HEK293 (cell line): Measurements from ENCODE around the gene PCP2.

Source experiments
- CTCF ChIA-PET: fragments of 350-600 bp; formaldehyde crosslinking; extraction: SDS; loops from one replicate; lab custom pipeline; 2021; ENCODE audit warnings: antibody characterized with exemption; lab: Yijun Ruan, JAX
- POLR2A ChIA-PET: fragments of 300-600 bp; formaldehyde crosslinking; extraction: SDS; loops from one replicate; lab custom pipeline; 2020; ENCODE audit warnings: antibody characterized with exemption, inconsistent platforms; lab: Yijun Ruan, JAX
- H3K27ac ChIP-seq: fragments of 200-500 bp; sonication (Bioruptor generic); 2 replicates; pipeline ENCODE4 v1.5.1; 2014; ENCODE audit warnings: low read depth, low read length, control low read depth, inconsistent platforms; ENCODE audit errors: extremely low read depth
- H3K36me3 ChIP-seq, 2 experiments: fragments of 200-500 bp in 1 of 2; sonication (Bioruptor generic) in 1 of 2; 1 replicate in 1 of 2; 2 replicates in 1 of 2; pipeline ENCODE4 v1.5.1; 2014 to 2017; ENCODE audit warnings: inconsistent platforms in 2 of 2, low read length in 2 of 2; ENCODE audit not compliant: control insufficient read depth in 2 of 2, insufficient read depth in 1 of 2
- H3K4me1 ChIP-seq: fragments of 200-500 bp; sonication (Bioruptor generic); 2 replicates; pipeline ENCODE4 v1.5.1; 2014; ENCODE audit warnings: mild to moderate bottlenecking, low read length, inconsistent platforms; ENCODE audit not compliant: control insufficient read depth, insufficient read depth
- H3K4me3 ChIP-seq: 2 replicates; pipeline ENCODE4 v1.5.1; 2011; ENCODE audit warnings: low read depth, mild to moderate bottlenecking, control low read depth, low read length, moderate library complexity
- H3K9me3 ChIP-seq: fragments of 200-500 bp; sonication (Bioruptor generic); 2 replicates; pipeline ENCODE4 v1.5.1; 2014; ENCODE audit warnings: low read depth, low read length, inconsistent platforms; ENCODE audit not compliant: control insufficient read depth, insufficient read depth
- ZBTB44 ChIP-seq: fragments of 450-650 bp; IDR thresholded peaks from 2 replicates; pipeline ENCODE4 v1.5.1; 2018; ENCODE audit warnings: missing biosample characterization, mild to moderate bottlenecking, missing genetic modification characterization
- ZNF623 ChIP-seq: fragments of 450-650 bp; formaldehyde crosslinking; IDR thresholded peaks from 2 replicates; pipeline ENCODE4 v1.5.1; 2016; ENCODE audit warnings: missing biosample characterization, missing genetic modification characterization
- ZXDB ChIP-seq: fragments of 450-650 bp; formaldehyde crosslinking; IDR thresholded peaks from 2 replicates; pipeline ENCODE4 v1.5.1; 2016; ENCODE audit warnings: missing biosample characterization, missing genetic modification characterization
- TF ChIP-seq, protein P1 (sequence below): fragments of 450-650 bp; IDR thresholded peaks from 2 replicates; pipeline ENCODE4 v1.5.1; 2018; ENCODE audit warnings: missing biosample characterization, missing genetic modification characterization
- TF ChIP-seq, protein P2 (sequence below): IDR thresholded peaks from 2 replicates; pipeline ENCODE4 v1.6.1; 2011; ENCODE audit warnings: mild to moderate bottlenecking, low read depth, low read length, borderline replicate concordance
- TF ChIP-seq, protein P3 (sequence below): fragments of 450-650 bp; formaldehyde crosslinking; conservative IDR thresholded peaks from 2 replicates; pipeline ENCODE4 v1.5.1; 2016; ENCODE audit warnings: low read depth, missing biosample characterization, missing genetic modification characterization
- TF ChIP-seq, protein P4 (sequence below): fragments of 450-650 bp; formaldehyde crosslinking; IDR thresholded peaks from 2 replicates; pipeline ENCODE4 v1.5.1; 2017; ENCODE audit warnings: missing biosample characterization, mild to moderate bottlenecking, missing genetic modification characterization, moderate library complexity

PCP2 gene

DNA sequence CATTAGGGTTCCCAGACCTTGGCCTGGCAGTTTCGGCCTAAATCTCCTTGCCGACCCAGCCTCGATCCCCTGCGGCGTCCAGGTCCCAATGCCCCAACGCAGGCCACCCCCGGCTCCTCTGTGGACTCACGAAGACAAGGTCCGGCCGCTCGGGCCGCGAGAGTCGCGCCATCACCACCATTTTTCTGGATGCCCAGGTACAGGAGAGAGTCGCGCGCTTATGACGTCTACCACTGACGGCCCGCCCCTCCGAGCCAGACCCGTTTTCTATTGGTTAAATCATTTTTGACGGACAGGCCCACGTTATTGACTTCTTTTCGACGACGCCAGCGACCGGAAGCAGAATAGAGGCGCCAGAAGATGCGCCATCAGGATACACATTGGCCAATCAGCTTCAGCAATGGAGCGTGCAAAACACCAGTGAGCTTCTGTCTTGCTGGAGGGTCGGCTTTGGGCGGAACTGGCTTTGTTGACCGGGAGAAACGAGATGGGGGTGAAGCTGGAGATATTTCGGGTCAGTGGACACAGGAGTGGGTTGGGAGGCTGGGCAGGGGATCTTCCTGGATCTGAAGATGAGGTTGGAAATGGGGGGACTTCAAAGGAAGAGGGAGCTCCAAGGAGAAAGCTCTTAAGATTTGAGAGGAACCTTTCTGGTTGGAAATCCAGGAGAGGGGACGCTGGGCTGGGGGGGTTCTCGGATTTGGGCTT, 4.0 kb downstream of the PCP2 start, which contains the start of the genes PET100 and XAB2 (continued):
- TF ChIP-seq, protein P1, sequence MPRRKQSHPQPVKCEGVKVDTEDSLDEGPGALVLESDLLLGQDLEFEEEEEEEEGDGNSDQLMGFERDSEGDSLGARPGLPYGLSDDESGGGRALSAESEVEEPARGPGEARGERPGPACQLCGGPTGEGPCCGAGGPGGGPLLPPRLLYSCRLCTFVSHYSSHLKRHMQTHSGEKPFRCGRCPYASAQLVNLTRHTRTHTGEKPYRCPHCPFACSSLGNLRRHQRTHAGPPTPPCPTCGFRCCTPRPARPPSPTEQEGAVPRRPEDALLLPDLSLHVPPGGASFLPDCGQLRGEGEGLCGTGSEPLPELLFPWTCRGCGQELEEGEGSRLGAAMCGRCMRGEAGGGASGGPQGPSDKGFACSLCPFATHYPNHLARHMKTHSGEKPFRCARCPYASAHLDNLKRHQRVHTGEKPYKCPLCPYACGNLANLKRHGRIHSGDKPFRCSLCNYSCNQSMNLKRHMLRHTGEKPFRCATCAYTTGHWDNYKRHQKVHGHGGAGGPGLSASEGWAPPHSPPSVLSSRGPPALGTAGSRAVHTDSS (tag by site-specific recombination), result no peak
- TF ChIP-seq, protein P2, sequence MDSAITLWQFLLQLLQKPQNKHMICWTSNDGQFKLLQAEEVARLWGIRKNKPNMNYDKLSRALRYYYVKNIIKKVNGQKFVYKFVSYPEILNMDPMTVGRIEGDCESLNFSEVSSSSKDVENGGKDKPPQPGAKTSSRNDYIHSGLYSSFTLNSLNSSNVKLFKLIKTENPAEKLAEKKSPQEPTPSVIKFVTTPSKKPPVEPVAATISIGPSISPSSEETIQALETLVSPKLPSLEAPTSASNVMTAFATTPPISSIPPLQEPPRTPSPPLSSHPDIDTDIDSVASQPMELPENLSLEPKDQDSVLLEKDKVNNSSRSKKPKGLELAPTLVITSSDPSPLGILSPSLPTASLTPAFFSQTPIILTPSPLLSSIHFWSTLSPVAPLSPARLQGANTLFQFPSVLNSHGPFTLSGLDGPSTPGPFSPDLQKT, result peak; percentile 85
- TF ChIP-seq, protein P3, sequence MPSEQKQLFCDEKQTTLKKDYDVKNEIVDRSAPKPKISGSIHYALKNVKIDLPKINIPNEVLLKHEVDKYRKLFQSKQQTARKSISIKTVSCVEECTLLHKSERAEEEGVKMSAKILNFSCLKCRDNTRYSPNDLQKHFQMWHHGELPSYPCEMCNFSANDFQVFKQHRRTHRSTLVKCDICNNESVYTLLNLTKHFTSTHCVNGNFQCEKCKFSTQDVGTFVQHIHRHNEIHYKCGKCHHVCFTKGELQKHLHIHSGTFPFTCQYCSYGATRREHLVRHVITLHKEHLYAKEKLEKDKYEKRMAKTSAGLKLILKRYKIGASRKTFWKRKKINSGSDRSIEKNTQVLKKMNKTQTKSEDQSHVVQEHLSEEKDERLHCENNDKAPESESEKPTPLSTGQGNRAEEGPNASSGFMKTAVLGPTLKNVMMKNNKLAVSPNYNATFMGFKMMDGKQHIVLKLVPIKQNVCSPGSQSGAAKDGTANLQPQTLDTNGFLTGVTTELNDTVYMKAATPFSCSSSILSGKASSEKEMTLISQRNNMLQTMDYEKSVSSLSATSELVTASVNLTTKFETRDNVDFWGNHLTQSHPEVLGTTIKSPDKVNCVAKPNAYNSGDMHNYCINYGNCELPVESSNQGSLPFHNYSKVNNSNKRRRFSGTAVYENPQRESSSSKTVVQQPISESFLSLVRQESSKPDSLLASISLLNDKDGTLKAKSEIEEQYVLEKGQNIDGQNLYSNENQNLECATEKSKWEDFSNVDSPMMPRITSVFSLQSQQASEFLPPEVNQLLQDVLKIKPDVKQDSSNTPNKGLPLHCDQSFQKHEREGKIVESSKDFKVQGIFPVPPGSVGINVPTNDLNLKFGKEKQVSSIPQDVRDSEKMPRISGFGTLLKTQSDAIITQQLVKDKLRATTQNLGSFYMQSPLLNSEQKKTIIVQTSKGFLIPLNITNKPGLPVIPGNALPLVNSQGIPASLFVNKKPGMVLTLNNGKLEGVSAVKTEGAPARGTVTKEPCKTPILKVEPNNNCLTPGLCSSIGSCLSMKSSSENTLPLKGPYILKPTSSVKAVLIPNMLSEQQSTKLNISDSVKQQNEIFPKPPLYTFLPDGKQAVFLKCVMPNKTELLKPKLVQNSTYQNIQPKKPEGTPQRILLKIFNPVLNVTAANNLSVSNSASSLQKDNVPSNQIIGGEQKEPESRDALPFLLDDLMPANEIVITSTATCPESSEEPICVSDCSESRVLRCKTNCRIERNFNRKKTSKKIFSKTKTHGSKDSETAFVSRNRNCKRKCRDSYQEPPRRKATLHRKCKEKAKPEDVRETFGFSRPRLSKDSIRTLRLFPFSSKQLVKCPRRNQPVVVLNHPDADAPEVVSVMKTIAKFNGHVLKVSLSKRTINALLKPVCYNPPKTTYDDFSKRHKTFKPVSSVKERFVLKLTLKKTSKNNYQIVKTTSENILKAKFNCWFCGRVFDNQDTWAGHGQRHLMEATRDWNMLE (tag by site-specific recombination), result peak; percentile 67
- TF ChIP-seq ZXDB (tag by site-specific recombination) (peak; percentile 70; the same call in 1 of the 2 replicates), ZBTB44 (tag by site-specific recombination) (no peak)
- TF ChIP-seq, protein P4, sequence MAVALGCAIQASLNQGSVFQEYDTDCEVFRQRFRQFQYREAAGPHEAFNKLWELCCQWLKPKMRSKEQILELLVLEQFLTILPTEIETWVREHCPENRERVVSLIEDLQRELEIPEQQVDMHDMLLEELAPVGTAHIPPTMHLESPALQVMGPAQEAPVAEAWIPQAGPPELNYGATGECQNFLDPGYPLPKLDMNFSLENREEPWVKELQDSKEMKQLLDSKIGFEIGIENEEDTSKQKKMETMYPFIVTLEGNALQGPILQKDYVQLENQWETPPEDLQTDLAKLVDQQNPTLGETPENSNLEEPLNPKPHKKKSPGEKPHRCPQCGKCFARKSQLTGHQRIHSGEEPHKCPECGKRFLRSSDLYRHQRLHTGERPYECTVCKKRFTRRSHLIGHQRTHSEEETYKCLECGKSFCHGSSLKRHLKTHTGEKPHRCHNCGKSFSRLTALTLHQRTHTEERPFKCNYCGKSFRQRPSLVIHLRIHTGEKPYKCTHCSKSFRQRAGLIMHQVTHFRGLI (tag by site-specific recombination), result no peak

DNA sequence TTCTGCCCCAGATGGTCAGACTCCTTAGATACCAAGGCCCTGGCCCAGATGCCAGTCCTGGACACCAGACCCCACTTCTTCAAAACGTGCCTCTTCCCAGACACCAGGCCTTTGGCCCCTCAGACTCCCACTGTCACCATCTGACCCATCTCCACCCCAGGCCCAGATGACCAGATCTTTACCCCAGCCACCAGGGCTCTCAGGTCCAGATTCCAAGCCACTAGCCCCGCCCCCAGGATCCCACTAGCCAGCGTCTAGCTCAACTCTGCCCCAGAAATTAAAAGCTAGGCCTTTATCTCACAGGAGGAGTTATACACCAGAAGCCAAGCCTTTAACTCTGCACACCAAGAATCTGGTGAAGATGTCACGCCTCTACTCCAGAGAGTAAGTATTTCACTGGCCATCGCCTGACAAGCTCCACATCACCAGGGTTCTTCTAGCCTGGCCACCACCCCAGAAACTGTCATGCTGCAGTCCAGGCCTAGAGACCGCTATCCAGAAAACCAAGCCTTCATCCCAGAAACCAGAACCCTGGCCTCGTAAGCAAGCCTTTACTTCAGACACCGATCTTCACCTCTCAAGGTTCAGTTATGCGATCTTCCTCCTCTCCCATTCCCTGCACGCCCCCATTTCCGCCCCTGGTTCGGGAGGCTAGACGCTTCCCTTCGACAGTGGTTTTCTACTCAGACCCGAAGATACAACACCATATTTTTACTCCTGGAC, 4.8 kb downstream of the PCP2 start:
- Histone ChIP-seq H3K4me1 (peaks cover 4% of the 10 kb centered on the region; the same call in 1 of the 2 replicates), H3K27ac (no peak overlapping the region), H3K4me3 (peak overlapping the region; percentile 91), H3K9me3 (no peaks in the 10 kb centered on the region), H3K36me3 (peaks cover 0 to 47% of the 10 kb centered on the region in 2 experiments; a peak in 2 of 3 replicates)
- POLR2A ChIA-PET, result interaction anchor here (0.6 to 1.9 kb wide), 7 partner anchors 9 to 551 kb away, joined by 3 to 14 read pairs (median 7); partner anchors contain the start of gene CAMSAP3
- TF ChIP-seq, protein P4 (tag by site-specific recombination), result no peak
- TF ChIP-seq ZNF623 (tag by site-specific recombination), result 0 out of 2 replicates have a peak, but pooled peaks have one; percentile 11
- CTCF ChIA-PET, result interaction anchor here (0.6 kb wide), 1 partner anchor 224 kb away, joined by 3 read pairs; no protein-coding TSS in a partner anchor
